A549 (cell line): ENCODE results near the gene NXPH4. TPM values are rescaled to one million over a fixed set of nuclear protein-coding genes. Genes with fewer than 3 reads are reported as not detected.

Experiments used
- ATAC-seq, 2 experiments: fragments of 200-7000 bp in 1 of 2; fragments of >200 bp in 1 of 2; cut with Nextera tagmentation in 1 of 2; cut with Tn5 transposase in 1 of 2; 3 replicates each; pipeline versions ENCODE4 v1.8.0 to v1.9.1; 2018 to 2020; ENCODE audit warnings: mild to moderate bottlenecking in 1 of 2, moderate library complexity in 1 of 2
- CTCF ChIA-PET: fragments of 300-600 bp; sonication (Branson Sonifier 250); formaldehyde crosslinking; extraction: SDS; loops from one replicate; lab custom pipeline; 2021; ENCODE audit warnings: antibody characterized with exemption, inconsistent platforms; lab: Yijun Ruan, JAX
- POLR2A ChIA-PET: fragments of 350-600 bp; formaldehyde crosslinking; extraction: SDS; loops from one replicate; lab custom pipeline; 2021; ENCODE audit warnings: antibody characterized with exemption, inconsistent platforms; lab: Yijun Ruan, JAX
- DNase-seq, 2 experiments: peaks; one replicate each; pipeline versions ENCODE4 v3.0.0 to v3.0.0-alpha.2; 2011 to 2016; ENCODE audit warnings: low read depth in 1 of 2, low spot score in 1 of 2
- FAIRE-seq: peaks from 2 replicates; lab custom pipeline; 2011; peaks lifted over from hg19 to GRCh38; lab: Jason Lieb, UNC
- H3K27ac ChIP-seq, 2 experiments: fragments of >200 bp; sonication (Bioruptor Twin); formaldehyde crosslinking; 3 replicates each; pipeline ENCODE4 v1.5.1; 2016 to 2017
- H3K4me1 ChIP-seq: fragments of >200 bp; sonication (Bioruptor Twin); formaldehyde crosslinking; 3 replicates; pipeline ENCODE4 v1.6.1; 2016
- H3K4me2 ChIP-seq: fragments of >200 bp; sonication (Bioruptor Twin); formaldehyde crosslinking; 3 replicates; pipeline ENCODE4 v1.6.1; 2016
- H3K4me3 ChIP-seq: fragments of >200 bp; sonication (Bioruptor Twin); formaldehyde crosslinking; 3 replicates; pipeline ENCODE4 v1.5.1; 2016
- H3K9me3 ChIP-seq: fragments of >200 bp; sonication (Bioruptor Twin); formaldehyde crosslinking; 3 replicates; pipeline ENCODE4 v1.6.1; 2016
- CEBPB ChIP-seq, 2 experiments: fragments of >200 bp in 1 of 2; sonication (Bioruptor Twin) in 1 of 2; formaldehyde crosslinking in 1 of 2; IDR thresholded peaks; 2 replicates each; pipeline ENCODE4 v1.6.1; 2012 to 2016
- EHMT2 ChIP-seq: fragments of 200-600 bp; sonication (generic); IDR thresholded peaks from 2 replicates; pipeline ENCODE4 v1.6.1; 2016; ENCODE audit warnings: antibody characterized with exemption, low read depth, mild to moderate bottlenecking, moderate library complexity
- GATA3 ChIP-seq: IDR thresholded peaks from 2 replicates; pipeline ENCODE4 v1.6.1; 2012; ENCODE audit warnings: borderline replicate concordance
- HOXB13 ChIP-seq: fragments of 250-450 bp; sonication (Bioruptor Pico); IDR thresholded peaks from 2 replicates; pipeline ENCODE4 v1.5.0; 2020; ENCODE audit warnings: low read depth, mild to moderate bottlenecking, moderate library complexity
- HOXB5 ChIP-seq: fragments of 250-450 bp; sonication (Bioruptor Pico); IDR thresholded peaks from 2 replicates; pipeline ENCODE4 v1.5.0; 2020; ENCODE audit warnings: mild to moderate bottlenecking, moderate library complexity
- JUN ChIP-seq, 2 experiments: fragments of >200 bp; sonication (Bioruptor Twin); formaldehyde crosslinking; IDR thresholded peaks; 2 replicates in 1 of 2; 3 replicates in 1 of 2; pipeline ENCODE4 v1.6.1; 2016 to 2017
- JUNB ChIP-seq: fragments of >200 bp; sonication (Bioruptor Twin); formaldehyde crosslinking; IDR thresholded peaks from 2 replicates; pipeline ENCODE4 v1.6.1; 2016
- KDM1A ChIP-seq: fragments of 200-600 bp; sonication (generic); IDR thresholded peaks from 2 replicates; pipeline ENCODE4 v1.6.1; 2016; ENCODE audit warnings: low read depth, mild to moderate bottlenecking
- MAFK ChIP-seq: fragments of 450-650 bp; IDR thresholded peaks from 2 replicates; pipeline ENCODE4 v1.6.1; 2014; ENCODE audit not compliant: partially characterized antibody
- MYC ChIP-seq: IDR thresholded peaks from 2 replicates; pipeline ENCODE4 v1.6.1; 2012; ENCODE audit warnings: mild to moderate bottlenecking, inconsistent platforms, low read length, improper control_type of control experiment, borderline replicate concordance
- NFE2L2 ChIP-seq: fragments of 150-350 bp; conservative IDR thresholded peaks from 2 replicates; pipeline ENCODE4 v1.6.1; 2014; ENCODE audit warnings: low read length
- POLR2AphosphoS2 ChIP-seq: conservative IDR thresholded peaks from 2 replicates; pipeline ENCODE4 v1.6.1; 2012; ENCODE audit warnings: low read length, improper control_type of control experiment, inconsistent platforms
- RAD21 ChIP-seq, 2 experiments: fragments of >200 bp in 1 of 2; sonication (Bioruptor Twin) in 1 of 2; formaldehyde crosslinking in 1 of 2; IDR thresholded peaks in 1 of 2; conservative IDR thresholded peaks in 1 of 2; 2 replicates in 1 of 2; 3 replicates in 1 of 2; pipeline ENCODE4 v1.6.1; 2012 to 2018; ENCODE audit warnings: inconsistent platforms in 1 of 2
- RARB ChIP-seq: fragments of 250-450 bp; sonication (Bioruptor Pico); IDR thresholded peaks from 2 replicates; pipeline ENCODE4 v1.8.0; 2021; ENCODE audit warnings: mild to moderate bottlenecking, moderate library complexity
- RNF2 ChIP-seq: fragments of 200-600 bp; sonication (generic); IDR thresholded peaks from 2 replicates; pipeline ENCODE4 v1.6.1; 2016; ENCODE audit warnings: low read depth, mild to moderate bottlenecking, antibody characterized with exemption, moderate library complexity, borderline replicate concordance
- ZC3H11A ChIP-seq: fragments of 450-650 bp; IDR thresholded peaks from 2 replicates; pipeline ENCODE4 v1.6.1; 2014; ENCODE audit warnings: antibody characterized with exemption, mild to moderate bottlenecking
- ZFP36 ChIP-seq: fragments of 450-650 bp; IDR thresholded peaks from 2 replicates; pipeline ENCODE4 v1.6.1; 2014; ENCODE audit warnings: borderline replicate concordance; ENCODE audit not compliant: partially characterized antibody
- ZNF302 ChIP-seq: fragments of 250-450 bp; sonication (Bioruptor Pico); IDR thresholded peaks from 2 replicates; pipeline ENCODE4 v1.9.0; 2021; ENCODE audit warnings: inconsistent platforms, mild to moderate bottlenecking, moderate library complexity
- WGBS: methylation state at CpG from one replicate; pipeline ENCODE4 v1.1.6; 2017; ENCODE audit errors: missing lambda C conversion rate; 5-methylcytosine and 5-hydroxymethylcytosine counted together
- polyA plus RNA-seq, 4 experiments: library from polyadenylated mRNA; depleted of rRNA in 3 of 4; stranded (reverse); fragments of >200 nt; fragmentation: RNase III in 1 of 4; extraction: RNeasy Plus Mini Kit Qiagen cat#74134 plus additional on column Dnase treatment in 1 of 4; gene quantifications; 2 replicates in 3 of 4; 3 replicates in 1 of 4; pipeline ENCODE4 v1.2.3, GENCODE V29; 2011 to 2017
- TF ChIP-seq, protein P1 (sequence below): fragments of >200 bp; sonication (Bioruptor Twin); formaldehyde crosslinking; IDR thresholded peaks from 2 replicates; pipeline ENCODE4 v1.6.1; 2016
- TF ChIP-seq, protein P2 (sequence below): IDR thresholded peaks from 2 replicates; pipeline ENCODE4 v1.6.1; 2012; ENCODE audit warnings: low read depth, borderline replicate concordance
- TF ChIP-seq, protein P3 (sequence below): fragments of 250-450 bp; sonication (Bioruptor Pico); IDR thresholded peaks from 2 replicates; pipeline ENCODE4 v1.5.0; 2021; ENCODE audit warnings: mild to moderate bottlenecking, moderate library complexity, borderline replicate concordance
- TF ChIP-seq, protein P4 (sequence below): fragments of 150-350 bp; IDR thresholded peaks from 2 replicates; pipeline ENCODE4 v1.6.1; 2014; ENCODE audit warnings: low read depth, mild to moderate bottlenecking, low read length
- TF ChIP-seq, protein P5 (sequence below): IDR thresholded peaks from 2 replicates; pipeline ENCODE4 v1.6.1; 2012

Gene NXPH4
- polyA plus RNA-seq, 2 of the 4 experiments (the other 2 are of a cell fraction): 0.52 to 3.5 TPM

DNA sequence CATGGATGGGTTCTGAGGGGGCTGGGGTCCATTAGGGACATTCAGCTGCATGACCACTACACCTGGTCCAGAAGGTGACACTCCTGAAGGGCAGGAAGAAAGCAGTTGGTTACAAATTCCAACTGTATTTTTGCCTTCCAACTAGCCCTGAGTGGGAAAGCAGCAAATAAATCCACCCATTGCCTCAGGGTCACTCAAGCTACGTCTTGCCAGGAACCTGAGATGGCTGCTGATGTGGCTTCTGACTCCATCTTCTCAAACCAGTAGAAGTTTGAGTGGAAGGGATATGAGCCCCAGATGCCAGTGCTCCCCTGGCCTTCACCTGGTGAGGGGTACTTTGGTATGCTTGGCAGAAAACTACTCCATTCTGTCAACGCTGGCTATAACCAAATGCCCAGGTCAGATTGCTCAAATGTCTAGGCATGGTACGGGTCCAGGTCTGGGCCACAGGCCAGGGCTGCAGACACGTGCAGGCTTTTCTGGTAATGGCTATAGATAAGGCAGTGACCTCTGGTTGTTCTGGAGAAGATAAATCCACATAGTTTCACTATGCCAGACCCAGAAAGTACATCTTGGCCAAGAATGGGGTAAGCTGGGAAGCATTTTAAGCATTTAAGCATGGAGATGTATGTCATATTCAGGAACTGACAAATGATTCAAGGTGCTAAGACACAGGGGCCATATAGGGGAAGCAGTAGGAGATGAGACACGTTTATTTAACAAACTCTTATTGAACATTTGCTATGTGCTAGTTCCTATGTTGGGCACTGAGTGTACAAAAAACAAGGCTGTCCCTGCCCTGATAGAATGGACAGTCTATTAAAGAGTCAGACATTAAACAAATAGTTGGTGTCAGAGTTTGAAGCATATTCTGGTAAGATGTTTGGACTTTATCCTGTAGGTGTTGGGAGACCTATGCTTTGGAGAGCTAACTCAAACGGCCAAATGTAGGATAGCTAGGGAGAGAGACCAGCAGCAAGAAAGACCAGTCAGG is 42.7 kb downstream of the NXPH4 start:
- POLR2A ChIA-PET: no interaction called here
- ATAC-seq (no peak), FAIRE-seq (no peak), DNase-seq (no peak)
- Histone ChIP-seq H3K9me3 (no peaks in the 10 kb centered on the region), H3K4me3 (no peak overlapping the region), H3K4me2 (no peak overlapping the region), H3K27ac (no peak overlapping the region), H3K4me1 (0 out of 3 replicates have a peak, but pooled peaks cover 3% of the 10 kb centered on the region)
- 55% methylated on average over 6 of the region's 6 CpGs for WGBS
- CTCF ChIA-PET: interaction anchor here (0.6 to 18.3 kb wide), 6 partner anchors 12 to 232 kb away, joined by 3 to 316 read pairs (median 4); partner anchors contain the start of genes GLI1, INHBE and STAC3
- TF ChIP-seq HOXB13 (CRISPR knock-in tag): no peak
- TF ChIP-seq RNF2: no peak
- no peak for TF ChIP-seq MYC
- TF ChIP-seq ZFP36: no peak
- TF ChIP-seq POLR2AphosphoS2: no peak
- TF ChIP-seq, protein P1, sequence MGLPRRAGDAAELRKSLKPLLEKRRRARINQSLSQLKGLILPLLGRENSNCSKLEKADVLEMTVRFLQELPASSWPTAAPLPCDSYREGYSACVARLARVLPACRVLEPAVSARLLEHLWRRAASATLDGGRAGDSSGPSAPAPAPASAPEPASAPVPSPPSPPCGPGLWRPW: no peak
- TF ChIP-seq MAFK: no peak
- TF ChIP-seq, protein P2, sequence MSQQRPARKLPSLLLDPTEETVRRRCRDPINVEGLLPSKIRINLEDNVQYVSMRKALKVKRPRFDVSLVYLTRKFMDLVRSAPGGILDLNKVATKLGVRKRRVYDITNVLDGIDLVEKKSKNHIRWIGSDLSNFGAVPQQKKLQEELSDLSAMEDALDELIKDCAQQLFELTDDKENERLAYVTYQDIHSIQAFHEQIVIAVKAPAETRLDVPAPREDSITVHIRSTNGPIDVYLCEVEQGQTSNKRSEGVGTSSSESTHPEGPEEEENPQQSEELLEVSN: no peak
- TF ChIP-seq, protein P3, sequence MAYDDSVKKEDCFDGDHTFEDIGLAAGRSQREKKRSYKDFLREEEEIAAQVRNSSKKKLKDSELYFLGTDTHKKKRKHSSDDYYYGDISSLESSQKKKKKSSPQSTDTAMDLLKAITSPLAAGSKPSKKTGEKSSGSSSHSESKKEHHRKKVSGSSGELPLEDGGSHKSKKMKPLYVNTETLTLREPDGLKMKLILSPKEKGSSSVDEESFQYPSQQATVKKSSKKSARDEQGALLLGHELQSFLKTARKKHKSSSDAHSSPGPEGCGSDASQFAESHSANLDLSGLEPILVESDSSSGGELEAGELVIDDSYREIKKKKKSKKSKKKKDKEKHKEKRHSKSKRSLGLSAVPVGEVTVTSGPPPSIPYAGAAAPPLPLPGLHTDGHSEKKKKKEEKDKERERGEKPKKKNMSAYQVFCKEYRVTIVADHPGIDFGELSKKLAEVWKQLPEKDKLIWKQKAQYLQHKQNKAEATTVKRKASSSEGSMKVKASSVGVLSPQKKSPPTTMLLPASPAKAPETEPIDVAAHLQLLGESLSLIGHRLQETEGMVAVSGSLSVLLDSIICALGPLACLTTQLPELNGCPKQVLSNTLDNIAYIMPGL: no peak
- TF ChIP-seq, protein P4, sequence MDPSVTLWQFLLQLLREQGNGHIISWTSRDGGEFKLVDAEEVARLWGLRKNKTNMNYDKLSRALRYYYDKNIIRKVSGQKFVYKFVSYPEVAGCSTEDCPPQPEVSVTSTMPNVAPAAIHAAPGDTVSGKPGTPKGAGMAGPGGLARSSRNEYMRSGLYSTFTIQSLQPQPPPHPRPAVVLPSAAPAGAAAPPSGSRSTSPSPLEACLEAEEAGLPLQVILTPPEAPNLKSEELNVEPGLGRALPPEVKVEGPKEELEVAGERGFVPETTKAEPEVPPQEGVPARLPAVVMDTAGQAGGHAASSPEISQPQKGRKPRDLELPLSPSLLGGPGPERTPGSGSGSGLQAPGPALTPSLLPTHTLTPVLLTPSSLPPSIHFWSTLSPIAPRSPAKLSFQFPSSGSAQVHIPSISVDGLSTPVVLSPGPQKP: no peak
- no peak for TF ChIP-seq KDM1A
- no peak for TF ChIP-seq ZNF302 (CRISPR knock-in tag)
- TF ChIP-seq, protein P5, sequence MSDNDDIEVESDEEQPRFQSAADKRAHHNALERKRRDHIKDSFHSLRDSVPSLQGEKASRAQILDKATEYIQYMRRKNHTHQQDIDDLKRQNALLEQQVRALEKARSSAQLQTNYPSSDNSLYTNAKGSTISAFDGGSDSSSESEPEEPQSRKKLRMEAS: no peak
- TF ChIP-seq EHMT2: no peak
- no peak for TF ChIP-seq RARB (CRISPR knock-in tag)
- TF ChIP-seq, all 56 proteins: peak for 0

DNA sequence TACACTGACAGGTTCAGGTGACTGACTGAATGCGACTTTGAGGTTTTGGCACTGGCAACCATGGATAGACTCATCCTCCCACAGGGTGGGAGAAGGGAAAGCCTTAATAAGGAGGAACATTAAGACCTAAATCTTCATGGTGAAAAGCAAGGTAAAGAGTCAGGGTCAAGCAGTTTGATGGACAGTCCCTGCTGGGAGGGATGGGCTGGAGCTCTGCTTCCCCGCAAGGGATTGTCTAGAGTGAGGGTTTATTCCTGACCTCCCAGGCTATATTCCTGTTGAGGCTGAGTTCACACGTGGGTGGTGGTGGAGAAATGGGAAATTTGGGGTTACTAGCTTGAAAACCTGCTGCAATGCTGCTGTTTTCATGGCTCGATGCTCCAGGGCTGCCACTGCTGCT is 43.8 kb downstream of the NXPH4 start:
- no peak for ATAC-seq
- H3K9me3 ChIP-seq: no peaks in the 10 kb centered on the region
- TF ChIP-seq HOXB5 (CRISPR knock-in tag) (no peak), CEBPB (IDR thresholded peaks at IDR 0.05) (no peak), JUN (IDR thresholded peaks at IDR 0.05) (no peak), ZC3H11A (no peak), KDM1A (no peak), GATA3 (no peak), JUNB (no peak), NFE2L2 (no peak), EHMT2 (no peak), MAFK (no peak), RAD21 (conservative IDR thresholded peaks at IDR 0.05 in 1 of 2, IDR thresholded peaks at IDR 0.05 in 1 of 2) (no peak)
- TF ChIP-seq, protein P1: no peak
- TF ChIP-seq, protein P5: no peak
- TF ChIP-seq, all 56 proteins: peak for 0
- H3K4me1 ChIP-seq: 0 out of 3 replicates have a peak, but pooled peaks cover 3% of the 10 kb centered on the region
- DNase-seq: no peak
- no peak overlapping the region for H3K4me2 ChIP-seq
- ChIA-PET CTCF (interaction anchor here (1.0 to 18.3 kb wide), 7 partner anchors 13 to 203 kb away, joined by 3 to 316 read pairs (median 4); partner anchors contain the start of genes GLI1, INHBE and STAC3), POLR2A (no interaction called here)
- no peak overlapping the region for H3K27ac ChIP-seq
- no peak for FAIRE-seq
- WGBS: 79% methylated on average over 4 of the region's 4 CpGs
- no peak overlapping the region for H3K4me3 ChIP-seq
